Retinal pigment epithelial cell (primary cell): ENCODE results near the gene AQP7.
"Not testable (repeated sequence)": the region's sequence is repeated elsewhere in the genome, so short reads cannot be mapped to it uniquely, and the experiment has no call there.

Experiments used
- DNase-seq: peaks from one replicate; pipeline ENCODE4 v3.0.0-alpha.2; 2010; ENCODE audit warnings: low read depth
- H3K4me3 ChIP-seq: 2 replicates; pipeline ENCODE4 v1.5.1; 2011; ENCODE audit warnings: mild to moderate bottlenecking, low read length, control low read depth, moderate library complexity
- CTCF ChIP-seq: conservative IDR thresholded peaks from 2 replicates; pipeline ENCODE4 v1.5.1; 2011; ENCODE audit warnings: low read depth, low read length, control low read depth, inconsistent platforms

AQP7 gene

GRCh38 chr9:33388110-33388994 is 14.0 kb downstream of the AQP7 start:
- no peak for TF ChIP-seq CTCF
- DNase-seq, result no peak
- H3K4me3 ChIP-seq, result no peak overlapping the region

GRCh38 chr9:33386998-33387397 is 15.4 kb downstream of the AQP7 start:
- DNase-seq, H3K4me3 ChIP-seq: not testable (repeated sequence)

- H3K4me3 ChIP-seq, DNase-seq: not testable (repeated sequence)
Observed at GRCh38 chr9:33386641-33386996, 15.7 kb downstream of the AQP7 start.

- H3K4me3 ChIP-seq, DNase-seq: not testable (repeated sequence)
Observed at GRCh38 chr9:33385979-33386640, 16.3 kb downstream of the AQP7 start.

- H3K4me3 ChIP-seq, DNase-seq: not testable (repeated sequence)
Observed at GRCh38 chr9:33385536-33385935, 16.8 kb downstream of the AQP7 start.

GRCh38 chr9:33383396-33383795 is 19.0 kb downstream of the AQP7 start:
- H3K4me3 ChIP-seq, DNase-seq: not testable (repeated sequence)

- not testable (repeated sequence) for DNase-seq, H3K4me3 ChIP-seq
Observed at GRCh38 chr9:33382397-33382796, 20.0 kb downstream of the AQP7 start.

- TF ChIP-seq CTCF, result no peak
- no peak overlapping the region for H3K4me3 ChIP-seq
- DNase-seq, result no peak
Observed at GRCh38 chr9:33381231-33381791, 21.1 kb downstream of the AQP7 start.

- no peak overlapping the region for H3K4me3 ChIP-seq
- no peak for DNase-seq
- TF ChIP-seq CTCF, result no peak
Observed at GRCh38 chr9:33380390-33381094, 21.8 kb downstream of the AQP7 start.

GRCh38 chr9:33379666-33380389 is 22.5 kb downstream of the AQP7 start:
- TF ChIP-seq CTCF, result no peak
- no peak overlapping the region for H3K4me3 ChIP-seq
- DNase-seq, result no peak
